ENCODE data around the gene FGFR4.

FGFR4 gene

GRCh38 chr5:177113566-177114424 is 27.1 kb downstream of the FGFR4 start:
- peaks cover 0 to 21% (median 11%) of the 10 kb centered on the region in 10 experiments; a peak in 16 of 20 replicates for H3K4me1 ChIP-seq
- no peaks in the 10 kb centered on the region for H3K27me3 ChIP-seq

GRCh38 chr5:177116631-177117373 is 30.1 kb downstream of the FGFR4 start:
- Histone ChIP-seq H3K9me3 (replicated peaks in 1 of 11) (peaks cover 0 to 12% (median 0%) of the 10 kb centered on the region in 11 experiments; a peak in 3 of 22 replicates), H3K36me3 (no peaks in the 10 kb centered on the region), H3K4me3 (no peak overlapping the region), H3K9ac (no peak overlapping the region), H3K4me2 (peak overlapping the region; percentile 13 to 60 (median 31); a peak in 18 of 22 replicates), H4K20me1 (peaks cover 0 to 13% (median 0%) of the 10 kb centered on the region in 11 experiments; a peak in 1 of 22 replicates), H3K4me1 (peaks cover 0 to 21% (median 11%) of the 10 kb centered on the region in 10 experiments; a peak in 16 of 20 replicates), H3K27me3 (no peaks in the 10 kb centered on the region), H3K27ac (0 out of 22 replicates have a peak overlapping the region, but pooled peaks of 2 of the 11 experiments have one; percentile 5 to 38)
- no peak for TF ChIP-seq Cebpa-rat (IDR thresholded peaks at IDR 0.05)

More at GRCh38 chr5:177113566-177114424, 27.1 kb downstream of the FGFR4 start:
- Histone ChIP-seq H3K9me3 (replicated peaks in 1 of 11) (peaks cover 0 to 12% (median 0%) of the 10 kb centered on the region in 11 experiments; a peak in 3 of 22 replicates), H3K36me3 (no peaks in the 10 kb centered on the region), H3K27ac (peak overlapping the region in 2 of 11 experiments; percentile 23 to 44; a peak in 2 of 22 replicates), H4K20me1 (peaks cover 0 to 13% (median 0%) of the 10 kb centered on the region in 11 experiments; a peak in 1 of 22 replicates), H3K4me3 (no peak overlapping the region), H3K4me2 (peak overlapping the region in 4 of 11 experiments; percentile 13 to 66 (median 46); a peak in 5 of 22 replicates), H3K9ac (peak overlapping the region in 3 of 11 experiments; percentile 5 to 33 (median 10); a peak in 1 of 22 replicates)
- TF ChIP-seq Cebpa-rat (IDR thresholded peaks at IDR 0.05): no peak

GRCh38 chr5:177117441-177118045 is 30.8 kb downstream of the FGFR4 start:
- no peak overlapping the region for H3K27ac ChIP-seq
- no peak overlapping the region for H3K9ac ChIP-seq
- H3K27me3 ChIP-seq: no peaks in the 10 kb centered on the region
- TF ChIP-seq Cebpa-rat (IDR thresholded peaks at IDR 0.05): no peak
- H3K4me2 ChIP-seq: peak overlapping the region in 1 of 11 experiments; percentile 18; a peak in 4 of 22 replicates
- H3K9me3 ChIP-seq (replicated peaks in 1 of 11): peaks cover 0 to 12% (median 0%) of the 10 kb centered on the region in 11 experiments; a peak in 3 of 22 replicates
- H3K36me3 ChIP-seq: no peaks in the 10 kb centered on the region
- H3K4me1 ChIP-seq: peaks cover 0 to 21% (median 11%) of the 10 kb centered on the region in 10 experiments; a peak in 16 of 20 replicates
- peaks cover 0 to 10% (median 0%) of the 10 kb centered on the region in 11 experiments; a peak in 1 of 22 replicates for H4K20me1 ChIP-seq
- no peak overlapping the region for H3K4me3 ChIP-seq

GRCh38 chr5:177122566-177122965 is 35.9 kb downstream of the FGFR4 start:
- no peaks in the 10 kb centered on the region for H3K27me3 ChIP-seq
- peaks cover 11 to 21% (median 14%) of the 10 kb centered on the region in 10 experiments for H3K4me1 ChIP-seq
- peaks cover 0 to 3% (median 0%) of the 10 kb centered on the region in 11 experiments; a peak in 2 of 22 replicates for H3K9me3 ChIP-seq (replicated peaks in 1 of 11)
- no peak overlapping the region for H3K4me2 ChIP-seq
- no peak for TF ChIP-seq Cebpa-rat (IDR thresholded peaks at IDR 0.05)
- no peaks in the 10 kb centered on the region for H3K36me3 ChIP-seq
- no peak overlapping the region for H3K4me3 ChIP-seq
- H3K9ac ChIP-seq: no peak overlapping the region
- H3K27ac ChIP-seq: no peak overlapping the region
- no peaks in the 10 kb centered on the region for H4K20me1 ChIP-seq

GRCh38 chr5:177123789-177124485 is 37.2 kb downstream of the FGFR4 start:
- Histone ChIP-seq H3K4me3 (no peak overlapping the region), H3K27ac (peak overlapping the region in 6 of 11 experiments; percentile 4 to 59 (median 29); a peak in 8 of 22 replicates), H3K9me3 (replicated peaks in 1 of 11) (no peaks in the 10 kb centered on the region), H3K9ac (0 out of 22 replicates have a peak overlapping the region, but pooled peaks of 1 of the 11 experiments have one; percentile 5), H4K20me1 (no peaks in the 10 kb centered on the region), H3K36me3 (no peaks in the 10 kb centered on the region), H3K27me3 (no peaks in the 10 kb centered on the region), H3K4me1 (peaks cover 24 to 28% (median 26%) of the 10 kb centered on the region in 10 experiments), H3K4me2 (peak overlapping the region; percentile 31 to 70 (median 52))
- no peak for TF ChIP-seq Cebpa-rat (IDR thresholded peaks at IDR 0.05)

- Histone ChIP-seq H4K20me1 (no peaks in the 10 kb centered on the region), H3K9ac (0 out of 22 replicates have a peak overlapping the region, but pooled peaks of 1 of the 11 experiments have one; percentile 5), H3K27ac (peak overlapping the region in 7 of 11 experiments; percentile 4 to 59 (median 32); a peak in 8 of 22 replicates), H3K27me3 (no peaks in the 10 kb centered on the region), H3K4me2 (peak overlapping the region; percentile 31 to 70 (median 52)), H3K9me3 (replicated peaks in 1 of 11) (no peaks in the 10 kb centered on the region), H3K4me3 (no peak overlapping the region), H3K36me3 (no peaks in the 10 kb centered on the region), H3K4me1 (peaks cover 30 to 34% (median 32%) of the 10 kb centered on the region in 10 experiments)
- TF ChIP-seq Cebpa-rat (IDR thresholded peaks at IDR 0.05): no peak
Observed at GRCh38 chr5:177124486-177124991, 37.8 kb downstream of the FGFR4 start.

- Histone ChIP-seq H3K4me3 (no peak overlapping the region), H4K20me1 (no peaks in the 10 kb centered on the region), H3K4me2 (no peak overlapping the region), H3K36me3 (no peaks in the 10 kb centered on the region), H3K27me3 (no peaks in the 10 kb centered on the region), H3K4me1 (peaks cover 37 to 46% (median 41%) of the 10 kb centered on the region in 10 experiments), H3K9ac (no peak overlapping the region), H3K27ac (no peak overlapping the region), H3K9me3 (replicated peaks in 1 of 11) (no peaks in the 10 kb centered on the region)
- TF ChIP-seq Cebpa-rat (IDR thresholded peaks at IDR 0.05): no peak
Observed at GRCh38 chr5:177126771-177127170, 40.1 kb downstream of the FGFR4 start.
